NCI-H2107 treated with DMSO at 0.1 percent for 48 hours (cell line): ENCODE measurements around the gene TP53INP2.
"Not testable (repeated sequence)": the region's sequence is repeated elsewhere in the genome, so short reads cannot be mapped to it uniquely, and the experiment has no call there.

ENCODE experiments used
- DNase-seq: peaks from one replicate; lab custom pipeline; 2025; ENCODE audit not compliant: unreplicated experiment; lab: John Stamatoyannopoulos, UW

The TP53INP2 gene

DNA sequence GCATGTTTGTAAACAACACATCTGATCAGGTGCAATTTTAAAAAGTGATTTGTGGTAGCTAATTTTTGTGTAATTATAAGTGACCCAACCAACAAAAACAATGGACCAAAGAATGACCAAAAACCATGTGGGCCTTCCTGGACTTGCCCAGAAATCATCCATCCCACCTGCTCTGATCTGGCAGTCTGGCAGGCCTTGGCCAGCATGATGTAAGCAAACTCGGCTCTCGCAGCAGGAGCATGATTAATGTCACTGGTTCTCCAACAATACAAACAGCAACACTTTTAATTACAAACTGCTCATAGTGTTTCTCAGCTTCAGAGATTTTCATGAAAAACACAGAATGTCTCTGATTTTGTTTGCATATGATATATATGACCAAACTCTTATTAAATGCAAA is 16.1 kb downstream of the TP53INP2 start:
- no peak for DNase-seq

DNA sequence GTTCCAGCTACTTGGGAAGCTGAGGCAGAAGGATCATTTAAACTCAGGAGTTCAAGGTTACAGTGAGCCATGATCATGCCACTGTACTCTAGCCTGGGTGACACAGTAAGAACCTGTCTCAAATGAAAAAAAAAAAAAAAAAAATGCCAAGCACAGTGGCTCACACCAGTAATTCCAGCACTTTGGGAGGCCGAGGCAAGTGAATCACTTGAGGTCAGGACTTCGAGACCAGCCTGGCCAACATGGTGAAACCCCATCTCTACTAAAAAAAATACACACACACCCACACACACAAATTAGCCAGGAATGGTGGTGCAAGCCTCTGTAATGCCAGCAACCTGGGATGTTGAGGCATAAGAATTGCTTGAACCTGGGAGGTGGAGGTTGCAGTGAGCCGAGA is 18.4 kb downstream of the TP53INP2 start:
- DNase-seq: not testable (repeated sequence)

DNA sequence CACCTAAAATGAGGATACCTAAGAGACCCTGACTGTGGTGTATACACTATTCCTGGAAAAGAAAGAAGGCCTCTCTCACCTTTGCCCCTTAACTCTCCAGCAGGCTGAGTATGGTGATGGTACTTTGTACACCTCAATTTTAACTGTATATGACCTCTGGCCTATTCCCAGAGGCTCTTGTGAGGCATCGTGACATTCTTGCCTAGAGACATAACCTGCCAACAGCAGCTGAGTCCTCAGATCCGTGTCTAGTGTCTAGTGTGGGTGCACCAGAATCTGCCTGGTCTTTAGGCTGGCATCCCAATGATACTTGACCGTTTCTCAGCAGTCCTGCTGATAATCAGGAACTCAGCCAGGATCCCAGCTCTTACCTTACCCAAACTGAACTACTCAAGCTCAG is 20.0 kb downstream of the TP53INP2 start:
- DNase-seq: no peak

- DNase-seq: no peak
These were observed 25.3 kb downstream of the TP53INP2 start for GRCh38 chr20:34729416-34729815.

DNA sequence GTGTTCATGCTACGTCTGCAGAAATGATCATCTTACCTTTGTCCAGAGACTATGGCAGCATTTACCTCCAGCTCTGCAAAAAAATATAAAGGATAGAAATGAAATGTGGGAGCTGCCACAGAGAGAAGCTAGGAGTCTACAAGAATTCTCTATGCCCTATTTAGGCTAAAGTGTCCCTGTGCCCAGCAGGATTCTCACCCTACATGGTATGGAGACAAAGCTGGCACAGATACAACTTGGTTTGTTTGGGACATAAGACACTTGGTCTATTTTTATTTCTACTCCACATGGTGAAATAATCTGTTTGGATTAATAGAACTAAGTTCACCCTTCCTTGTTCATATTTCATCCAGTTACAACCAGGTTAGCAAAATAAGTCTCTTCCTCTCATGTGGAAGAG is 28.4 kb downstream of the TP53INP2 start:
- no peak for DNase-seq

DNA sequence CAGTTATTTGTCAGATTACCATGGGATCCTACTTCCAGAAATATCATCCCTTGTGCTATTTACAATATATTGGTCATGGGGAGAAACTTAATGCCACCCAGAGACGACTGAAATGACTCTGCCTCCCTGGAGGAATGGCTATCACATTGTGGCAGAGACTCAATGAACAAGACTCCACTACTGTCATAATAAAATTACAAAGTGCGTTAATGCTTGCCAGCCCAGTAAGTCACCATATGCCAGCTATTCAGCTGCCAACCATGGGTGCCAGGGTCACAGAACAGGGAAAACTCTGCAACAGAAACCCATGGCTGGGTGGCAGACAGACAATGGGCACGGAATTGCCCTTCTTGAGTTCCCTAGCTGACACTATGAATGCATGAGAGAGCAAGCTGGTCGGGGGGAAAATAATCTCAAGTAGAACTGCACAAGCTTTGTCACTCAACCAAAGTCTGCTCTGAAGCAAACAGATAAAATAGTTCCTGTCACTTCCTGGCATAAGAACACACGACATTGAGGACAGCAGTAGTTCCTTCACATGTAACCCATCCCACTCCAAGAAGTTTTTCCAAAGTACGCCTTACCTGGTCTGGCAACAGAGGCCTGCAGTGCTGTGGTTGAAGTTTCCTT is 32.1 kb downstream of the TP53INP2 start:
- DNase-seq: no peak

- DNase-seq: no peak
These were observed 38.9 kb downstream of the TP53INP2 start for GRCh38 chr20:34743039-34743438.

DNA sequence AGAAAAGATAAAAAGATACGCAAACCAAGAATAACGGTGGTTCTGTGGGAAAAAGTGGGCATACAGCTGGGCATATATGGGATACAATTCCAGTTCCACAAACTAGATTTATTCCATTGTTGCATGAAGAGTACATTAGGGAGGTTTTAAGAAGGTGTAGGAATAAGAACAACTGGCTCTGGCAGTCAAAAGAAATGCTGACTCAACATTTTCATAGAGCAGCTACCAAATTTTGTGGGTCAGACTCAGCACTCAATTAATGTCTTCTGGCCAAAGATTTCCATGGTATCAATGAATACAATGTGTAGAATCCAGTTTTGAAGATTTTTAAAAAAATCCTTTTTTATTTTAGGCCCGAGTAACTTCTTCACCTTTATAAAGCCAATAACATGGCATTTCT is 40.2 kb downstream of the TP53INP2 start:
- DNase-seq: no peak

DNA sequence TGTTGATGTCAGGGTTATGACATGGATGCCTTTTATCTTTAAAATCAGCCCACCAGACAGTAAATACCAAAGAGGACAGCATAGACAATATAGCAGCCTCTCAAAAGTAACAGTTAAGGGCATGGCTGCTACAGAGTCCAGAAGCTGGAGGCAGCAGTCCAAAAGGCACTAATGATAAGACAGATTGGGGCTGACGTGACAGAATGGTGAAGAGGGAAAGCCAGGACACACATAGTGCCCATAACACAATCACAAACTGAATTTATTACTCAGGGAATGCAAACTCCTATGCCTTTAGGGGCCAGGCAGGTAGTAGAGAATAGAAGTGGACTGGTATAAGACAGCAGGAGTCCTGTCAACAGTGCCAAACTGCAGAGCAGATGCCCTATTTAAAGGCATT is 40.7 kb downstream of the TP53INP2 start:
- no peak for DNase-seq

- no peak for DNase-seq
These were observed 42.5 kb downstream of the TP53INP2 start for GRCh38 chr20:34746674-34747073.

- DNase-seq: no peak
These were observed 43.3 kb downstream of the TP53INP2 start for GRCh38 chr20:34747479-34747878.

DNA sequence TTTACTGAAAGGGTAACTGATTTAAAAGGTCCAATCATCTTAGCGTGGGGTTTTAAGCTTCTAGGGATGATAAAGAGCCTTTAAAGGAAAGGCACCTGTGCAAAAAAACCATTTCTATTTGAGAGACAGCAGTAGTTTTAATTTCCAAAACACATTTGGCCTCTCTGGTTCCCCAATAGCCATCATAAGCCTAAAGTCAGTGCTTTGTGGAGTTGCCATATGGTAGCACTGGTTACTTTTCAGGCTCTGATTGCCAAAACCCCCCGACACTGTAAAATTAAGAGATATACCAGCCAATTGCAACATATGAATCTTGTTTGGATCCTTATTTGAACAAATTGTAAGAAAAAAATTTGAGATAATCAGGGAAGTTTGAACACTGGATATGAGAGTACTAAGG is 44.6 kb downstream of the TP53INP2 start:
- DNase-seq: no peak

DNA sequence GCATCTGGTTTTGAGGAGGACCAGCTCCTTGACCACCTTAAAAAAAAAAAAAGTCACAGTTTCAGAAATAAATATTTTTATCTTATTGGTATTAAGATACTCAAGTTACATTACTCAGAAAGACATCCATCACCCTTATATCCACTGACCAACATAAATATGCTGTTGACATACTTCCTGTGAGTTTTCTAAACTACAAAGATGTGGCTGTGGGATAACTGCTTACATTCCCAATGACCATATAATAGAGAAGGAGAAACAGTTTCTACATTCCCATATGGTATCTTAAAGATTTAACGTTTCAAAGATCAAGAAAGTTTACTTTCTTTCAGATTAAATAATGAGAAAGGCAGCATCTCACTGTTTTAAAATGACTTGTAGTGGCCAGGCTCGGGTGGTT is 46.3 kb downstream of the TP53INP2 start:
- no peak for DNase-seq

GRCh38 chr20:34751453-34751852 is 47.3 kb downstream of the TP53INP2 start:
- DNase-seq: no peak

DNA sequence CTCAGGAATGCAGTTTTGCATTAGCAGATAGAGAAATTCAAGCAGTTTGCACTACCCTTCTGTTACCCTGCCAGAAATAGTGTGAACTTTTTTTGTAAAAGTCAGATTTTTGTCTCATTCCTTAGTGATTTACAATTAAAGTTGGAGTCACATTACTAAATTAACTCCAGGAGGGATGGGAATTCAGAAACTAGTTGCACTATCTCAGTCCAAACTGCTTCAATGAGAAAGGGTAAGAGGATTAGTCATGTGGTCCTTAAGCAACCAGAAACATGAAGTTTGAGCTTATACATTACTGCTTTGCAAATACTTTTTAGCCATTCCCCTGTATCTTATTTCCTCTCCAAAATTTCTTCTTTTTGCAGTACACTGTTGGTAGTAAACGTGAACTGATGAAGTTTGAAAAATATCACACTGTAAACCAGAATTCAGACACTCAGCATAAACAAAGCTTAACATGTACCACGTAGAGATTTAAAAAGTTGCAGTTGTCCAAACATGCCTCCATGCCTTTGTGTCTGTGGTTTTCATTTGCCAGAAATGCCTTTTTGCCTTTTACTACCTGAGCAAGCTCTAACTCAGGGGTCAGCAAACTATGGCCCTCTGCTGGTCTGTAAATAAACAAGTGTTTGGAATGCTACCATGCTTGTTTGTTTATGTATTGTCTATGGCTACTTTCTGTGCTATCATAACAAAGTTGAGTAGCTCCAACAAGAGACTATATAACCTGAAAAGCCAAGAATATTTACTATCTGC is 49.7 kb downstream of the TP53INP2 start:
- no peak for DNase-seq

- DNase-seq: no peak
These were observed 50.5 kb downstream of the TP53INP2 start for GRCh38 chr20:34754611-34755010.

DNA sequence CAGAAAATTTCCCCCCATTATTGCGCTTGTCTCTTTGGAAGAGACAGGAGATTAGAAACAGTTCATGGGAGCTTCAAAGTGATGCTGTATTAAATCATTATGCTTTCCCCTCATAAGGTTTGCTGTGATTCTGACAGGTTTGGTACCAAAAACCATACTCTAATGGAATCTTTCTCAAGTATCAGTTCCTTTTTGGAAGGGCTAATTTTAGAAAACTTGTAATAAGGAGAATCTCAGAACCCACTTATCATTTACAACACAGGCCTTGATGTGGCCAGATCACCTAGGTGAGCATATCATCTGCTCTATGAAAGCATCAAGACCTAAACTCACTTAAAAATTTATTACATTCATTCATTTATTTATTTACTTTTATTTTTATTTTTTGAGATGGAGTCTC is 51.2 kb downstream of the TP53INP2 start:
- no peak for DNase-seq

DNA sequence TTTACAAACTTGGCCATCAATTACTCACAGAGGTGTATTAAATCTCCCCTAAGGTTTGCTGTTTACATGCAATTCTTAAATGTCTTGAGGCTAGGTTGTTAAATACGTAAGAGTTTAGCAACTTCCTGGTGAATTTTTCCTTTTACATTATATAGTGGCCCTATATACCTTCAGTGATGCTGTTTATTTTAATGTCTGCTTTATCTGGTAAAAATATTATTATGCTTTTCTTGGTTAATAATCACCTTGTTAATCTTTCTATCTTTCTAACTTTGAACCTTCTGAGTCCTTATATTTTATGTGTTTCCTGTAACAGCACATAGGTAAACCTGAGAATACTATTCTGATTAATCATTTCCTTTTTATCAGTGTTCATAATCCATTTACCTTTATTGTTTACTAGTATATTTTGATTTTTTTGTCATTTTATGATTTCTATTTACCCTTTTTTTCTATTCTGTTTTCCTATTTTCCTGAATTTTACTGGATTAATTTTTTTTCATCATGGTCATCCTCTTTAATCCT is 57.9 kb downstream of the TP53INP2 start:
- no peak for DNase-seq
